Peyer's patch (tissue), 4 donors: ENCODE results near the gene ZNF44.

Source experiments
- POLR2A ChIP-seq, 2 donors: fragments of 450-650 bp; IDR thresholded peaks; one replicate each; pipeline ENCODE4 v1.5.1; 2017; ENCODE audit warnings: antibody characterized with exemption in 2 of 2, mild to moderate bottlenecking in 2 of 2, moderate library complexity in 2 of 2
- TF ChIP-seq, protein P1 (sequence below), 6 experiments: fragments of 450-650 bp in 4 of 6; fragments of 200-600 bp in 2 of 6; sonication (generic) in 1 of 6; IDR thresholded peaks; one replicate each; pipeline ENCODE4 v1.5.1; 2017 to 2019; ENCODE audit warnings: antibody characterized with exemption in 6 of 6, mild to moderate bottlenecking in 3 of 6, moderate library complexity in 1 of 6

DNA sequence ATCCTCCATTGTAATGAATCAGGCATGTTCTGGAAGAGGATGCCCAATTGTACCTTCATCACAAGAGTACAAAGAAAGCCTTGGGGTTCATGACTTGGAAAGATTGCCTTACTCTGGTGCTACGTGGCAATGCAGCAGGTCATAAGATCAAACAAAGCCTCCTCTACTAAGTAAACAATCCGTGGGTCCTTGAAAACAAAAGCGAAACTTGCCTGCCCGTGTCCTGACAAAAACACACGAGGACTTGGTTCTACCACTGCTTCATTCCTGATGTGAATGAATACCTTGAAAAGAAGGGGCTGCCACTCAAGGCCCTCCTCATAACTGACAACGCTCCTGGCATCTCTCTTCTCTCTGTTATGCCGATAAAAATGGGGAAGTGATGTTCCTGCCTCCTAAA lies 19.9 kb upstream of the ZNF44 start:
- TF ChIP-seq, protein P1, sequence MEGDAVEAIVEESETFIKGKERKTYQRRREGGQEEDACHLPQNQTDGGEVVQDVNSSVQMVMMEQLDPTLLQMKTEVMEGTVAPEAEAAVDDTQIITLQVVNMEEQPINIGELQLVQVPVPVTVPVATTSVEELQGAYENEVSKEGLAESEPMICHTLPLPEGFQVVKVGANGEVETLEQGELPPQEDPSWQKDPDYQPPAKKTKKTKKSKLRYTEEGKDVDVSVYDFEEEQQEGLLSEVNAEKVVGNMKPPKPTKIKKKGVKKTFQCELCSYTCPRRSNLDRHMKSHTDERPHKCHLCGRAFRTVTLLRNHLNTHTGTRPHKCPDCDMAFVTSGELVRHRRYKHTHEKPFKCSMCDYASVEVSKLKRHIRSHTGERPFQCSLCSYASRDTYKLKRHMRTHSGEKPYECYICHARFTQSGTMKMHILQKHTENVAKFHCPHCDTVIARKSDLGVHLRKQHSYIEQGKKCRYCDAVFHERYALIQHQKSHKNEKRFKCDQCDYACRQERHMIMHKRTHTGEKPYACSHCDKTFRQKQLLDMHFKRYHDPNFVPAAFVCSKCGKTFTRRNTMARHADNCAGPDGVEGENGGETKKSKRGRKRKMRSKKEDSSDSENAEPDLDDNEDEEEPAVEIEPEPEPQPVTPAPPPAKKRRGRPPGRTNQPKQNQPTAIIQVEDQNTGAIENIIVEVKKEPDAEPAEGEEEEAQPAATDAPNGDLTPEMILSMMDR (IDR thresholded peaks at IDR 0.05) = no peak
- no peak for TF ChIP-seq POLR2A (IDR thresholded peaks at IDR 0.05)
